ENCODE measurements around the gene SCP2D1.

SCP2D1 gene

DNA sequence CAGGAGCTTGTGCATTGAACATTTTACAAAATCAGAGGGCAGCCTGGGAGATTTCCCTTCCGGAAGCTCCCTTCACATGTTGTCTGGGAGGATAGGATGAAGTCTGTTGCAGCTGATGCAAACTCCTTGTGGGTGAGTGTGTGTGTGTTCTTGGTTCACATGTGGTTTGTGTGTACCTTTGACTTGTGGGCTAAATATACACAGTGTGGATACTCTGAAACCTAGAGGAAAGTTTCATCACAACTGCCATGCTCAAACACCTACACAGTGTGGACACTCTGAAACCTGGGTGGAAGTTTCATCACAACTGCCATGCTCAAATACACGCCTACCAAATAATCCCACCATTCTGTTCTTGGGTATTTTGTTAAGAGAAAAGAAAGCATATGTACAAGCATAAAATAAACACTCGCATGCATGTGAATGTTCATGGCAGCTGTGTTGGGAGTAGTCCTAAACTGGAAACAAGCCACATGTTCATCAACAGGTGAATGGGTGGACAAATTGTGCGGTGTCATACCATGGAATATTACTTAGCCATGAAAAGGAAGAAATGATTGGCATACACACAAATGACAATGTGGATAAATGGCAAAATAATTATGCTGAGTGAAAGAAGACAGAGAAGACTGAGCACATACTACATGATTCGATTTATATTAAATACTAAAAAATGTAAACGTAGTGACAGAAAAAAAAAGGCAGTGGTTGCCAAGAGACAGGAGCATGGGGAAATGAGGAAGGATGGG, 1.8 kb downstream of the SCP2D1 start:
- no peak for DNase-seq

DNA sequence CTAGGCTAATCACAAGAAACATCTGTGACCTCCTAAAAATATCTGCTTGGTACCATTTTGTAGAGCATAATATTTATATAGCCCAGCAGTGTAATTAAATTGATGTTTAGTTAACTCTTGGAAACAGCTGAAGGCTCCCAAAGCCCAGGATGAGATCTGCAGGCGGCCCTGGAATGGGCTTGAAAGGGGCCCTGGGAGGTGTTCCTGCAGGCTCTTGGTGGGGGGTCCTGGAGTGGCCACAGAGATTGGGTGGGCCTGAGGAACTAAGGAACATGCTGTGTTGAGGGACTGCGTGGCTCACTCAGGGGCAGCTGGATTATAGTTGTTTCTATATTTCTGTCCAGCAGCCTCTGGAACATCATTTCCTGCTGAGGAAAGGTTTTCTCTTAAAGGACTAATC, 9.2 kb downstream of the SCP2D1 start:
- DNase-seq = no peak

DNA sequence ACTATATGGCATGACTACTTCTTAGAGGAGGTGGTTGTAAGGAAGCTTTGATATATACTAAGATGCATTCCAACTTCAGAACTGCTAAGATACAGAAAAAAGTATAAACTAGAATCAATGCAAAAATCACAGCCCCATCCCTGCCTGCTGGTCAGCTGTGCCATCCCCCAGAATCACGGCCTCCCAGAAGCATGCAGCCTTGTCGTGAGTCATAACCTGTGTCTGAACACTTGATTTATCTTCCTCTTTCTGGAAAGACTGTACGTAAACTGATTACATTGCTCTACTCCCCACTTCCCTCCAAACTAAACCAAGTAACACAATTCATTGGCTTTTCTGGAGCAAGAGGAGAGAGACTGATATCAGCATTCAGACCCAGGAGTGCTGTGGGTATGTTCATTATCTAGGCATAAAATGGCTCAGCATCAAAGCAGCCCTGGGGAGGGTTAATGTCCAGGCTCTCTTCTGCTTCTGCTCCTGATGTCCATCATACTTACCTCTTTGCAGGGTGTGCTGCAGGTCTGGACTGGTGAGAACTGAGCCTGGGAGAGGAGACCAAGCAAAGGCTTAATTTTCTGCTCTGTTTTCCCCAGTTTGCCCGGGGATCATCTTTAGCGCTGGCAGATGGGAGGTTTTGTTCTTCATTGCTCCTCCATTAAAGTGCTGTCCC, 18.4 kb downstream of the SCP2D1 start:
- DNase-seq = no peak

DNA sequence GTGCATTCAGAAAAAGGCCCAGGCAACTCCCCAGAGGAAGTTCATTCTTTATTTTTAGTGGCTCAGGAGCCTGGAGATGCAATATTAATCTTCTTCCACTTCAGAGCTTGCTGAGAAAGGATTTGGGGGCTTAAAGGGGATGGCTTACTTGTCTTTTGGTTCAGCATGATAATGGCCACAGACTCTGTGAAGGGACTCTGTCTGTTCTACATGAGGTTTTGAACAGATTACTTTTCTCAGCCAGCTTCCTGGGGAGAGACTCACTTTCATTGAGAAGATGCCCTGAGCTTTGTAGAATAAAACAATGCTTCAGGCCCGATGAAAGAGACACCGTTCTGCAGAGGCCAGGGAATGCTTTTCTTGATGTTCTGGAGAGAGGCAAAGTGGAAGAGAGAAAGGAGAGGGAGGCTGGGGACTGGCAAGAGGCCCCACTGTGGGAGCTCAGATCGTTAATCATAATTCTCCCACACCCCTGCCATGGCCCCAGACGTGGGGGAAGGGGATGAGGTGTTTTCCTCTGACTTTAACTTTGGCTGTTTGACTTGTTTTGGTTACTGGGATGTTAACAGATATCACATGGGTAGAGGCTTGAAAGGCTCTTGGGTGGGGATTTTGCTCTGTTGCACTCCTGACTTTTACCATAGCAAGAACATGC, 19.1 kb downstream of the SCP2D1 start:
- no peak for DNase-seq

DNA sequence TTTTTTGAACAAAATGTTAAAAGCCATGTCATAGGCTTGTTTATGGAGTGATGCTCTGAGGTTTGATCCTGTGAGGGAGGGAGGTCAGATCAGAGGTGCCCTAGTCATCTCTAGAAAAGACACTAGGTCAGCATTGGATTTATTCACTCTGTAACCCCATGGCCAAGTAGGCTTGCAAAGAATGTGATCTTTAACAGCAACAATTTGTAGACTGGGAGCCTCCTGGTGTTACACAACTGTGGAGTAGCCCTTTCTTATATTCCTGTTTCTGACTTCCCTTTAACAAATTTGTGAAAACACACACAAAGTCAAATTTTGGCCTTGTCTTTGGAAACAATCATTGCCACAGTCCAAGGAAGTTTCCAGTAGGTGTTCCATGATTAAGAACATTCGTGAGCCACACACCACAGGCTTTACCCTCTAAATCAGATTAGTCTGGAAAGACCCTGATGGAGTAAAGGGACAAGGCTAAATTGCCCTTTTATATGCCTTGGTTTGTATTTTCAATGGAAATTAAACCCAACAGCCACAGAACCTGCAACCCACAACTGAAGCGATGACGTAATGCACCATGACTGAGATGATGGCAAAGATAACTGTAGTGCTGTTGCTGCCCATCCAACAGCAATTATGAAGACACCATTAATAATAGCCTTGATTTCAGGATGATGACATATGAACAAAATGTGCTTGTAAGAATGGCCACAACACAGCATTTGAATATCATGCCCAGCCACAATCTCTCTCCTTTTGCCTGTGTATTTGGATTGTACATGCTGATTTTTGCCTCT, 22.1 kb downstream of the SCP2D1 start:
- DNase-seq = no peak

DNA sequence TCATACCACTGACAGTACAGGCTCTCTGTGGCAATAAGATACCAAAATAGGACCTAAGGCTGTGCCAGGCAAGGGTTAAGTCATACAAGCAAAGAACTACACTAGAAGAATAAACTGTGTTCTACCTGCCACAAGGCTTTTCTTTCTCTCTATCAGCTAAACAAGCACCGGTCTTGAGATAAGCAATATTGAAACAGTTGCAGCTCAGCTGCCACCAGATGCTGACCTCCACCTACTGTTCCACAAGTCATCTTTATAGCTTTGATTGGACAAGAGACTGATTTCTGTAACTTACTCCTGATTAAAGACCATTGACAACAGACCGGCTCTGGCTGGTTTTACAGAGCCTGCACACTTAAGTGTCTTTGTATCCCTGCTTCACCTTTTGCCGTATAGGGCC, 24.1 kb downstream of the SCP2D1 start:
- no peak for DNase-seq

DNA sequence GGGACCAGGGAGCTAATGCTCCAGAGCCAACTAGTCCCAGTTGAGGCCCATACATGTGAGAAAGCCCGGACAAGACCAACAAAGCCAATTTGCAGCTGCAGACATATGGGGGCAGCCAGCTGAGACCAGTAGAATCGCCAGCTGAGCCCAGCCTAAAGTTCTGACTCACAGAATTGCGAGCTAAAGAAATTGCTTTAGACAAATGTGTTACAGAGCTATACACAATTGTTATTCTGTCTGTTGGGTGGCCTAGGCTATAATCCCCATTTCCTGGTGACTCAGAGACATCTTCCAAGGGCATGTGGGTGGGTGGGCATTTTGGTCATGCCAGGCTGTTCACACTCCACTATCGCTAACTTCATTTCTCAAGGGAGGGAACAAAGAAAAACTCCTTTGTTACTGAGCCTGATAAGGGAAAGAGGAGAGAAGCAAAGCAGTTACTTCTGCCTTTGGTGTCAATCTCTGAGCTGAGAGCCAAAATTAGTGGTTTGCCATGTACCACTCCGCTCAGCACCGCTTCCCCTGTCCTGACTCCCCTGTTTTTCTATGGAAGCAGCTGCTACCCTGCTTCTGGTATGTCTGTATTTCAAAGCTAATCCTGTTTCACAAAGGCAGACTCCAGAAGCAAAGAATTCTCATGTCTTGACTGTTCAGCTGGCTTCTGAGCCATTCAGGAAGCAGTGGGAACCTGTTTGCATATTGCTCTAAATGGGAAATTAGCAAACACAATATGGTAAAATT, 26.1 kb downstream of the SCP2D1 start:
- no peak for DNase-seq

DNA sequence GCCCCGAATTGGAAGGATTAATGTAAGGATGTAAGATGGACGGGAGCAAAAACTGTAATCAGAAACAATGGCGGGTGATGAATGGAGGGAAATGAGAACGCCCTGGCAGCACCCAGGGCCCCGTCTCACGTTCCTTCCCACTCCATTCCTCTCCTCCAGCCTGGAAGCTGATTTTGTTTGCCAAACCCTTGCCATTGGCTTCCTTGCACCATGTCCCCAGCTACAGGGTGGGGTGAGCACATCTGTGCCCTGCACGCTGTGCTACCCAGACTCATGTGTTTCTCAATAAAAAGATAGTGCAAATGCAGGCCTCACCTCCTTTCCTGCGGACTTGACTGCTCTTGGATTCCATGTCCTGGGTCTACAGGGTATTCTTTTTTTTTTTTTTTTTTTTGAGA, 26.7 kb downstream of the SCP2D1 start:
- DNase-seq = no peak

DNA sequence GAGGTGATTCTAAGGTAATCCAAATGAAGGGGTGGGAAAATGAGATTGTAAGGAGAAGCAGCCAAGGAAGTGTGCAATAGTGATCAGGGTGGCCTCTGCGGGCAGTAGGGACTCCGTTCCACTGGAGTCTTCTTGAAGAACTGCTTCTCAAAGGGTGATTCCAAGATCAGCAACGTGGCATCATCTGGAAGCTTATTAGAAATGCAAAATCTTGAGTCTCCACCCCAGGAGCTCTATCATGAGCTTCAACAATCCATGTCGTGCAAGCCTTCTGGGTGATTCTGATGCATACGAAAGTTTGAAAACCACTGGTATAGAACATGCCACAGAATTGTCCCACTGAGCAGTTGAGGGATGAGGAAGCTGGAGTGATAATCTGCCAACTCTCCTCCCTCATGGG, 31.4 kb downstream of the SCP2D1 start:
- no peak for DNase-seq

DNA sequence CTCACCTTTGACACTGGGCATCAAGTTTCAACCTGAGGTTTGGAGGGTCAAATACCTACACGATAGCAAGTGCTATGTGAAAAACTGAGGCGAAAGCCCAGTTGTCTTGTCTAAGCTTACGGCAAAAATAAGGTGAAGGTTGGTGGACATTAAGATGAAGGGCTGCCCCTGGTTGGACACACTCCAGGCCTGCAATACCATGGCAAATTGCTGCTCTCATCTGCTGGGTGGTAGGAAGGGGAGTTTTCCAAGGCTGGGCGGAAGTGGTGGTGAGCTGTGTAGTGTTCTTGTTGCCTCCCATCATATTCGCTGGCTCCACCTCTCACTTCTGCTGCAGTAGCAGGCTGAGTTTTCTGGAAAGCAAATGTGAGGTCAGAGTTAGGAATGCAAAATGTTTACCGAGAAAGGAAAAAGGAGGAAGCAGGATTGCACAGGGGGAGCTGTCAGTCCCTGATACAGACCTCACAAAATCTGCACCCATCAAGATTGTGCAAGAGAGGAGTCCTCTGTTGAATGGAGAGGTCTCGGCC, 33.7 kb downstream of the SCP2D1 start:
- no peak for DNase-seq

DNA sequence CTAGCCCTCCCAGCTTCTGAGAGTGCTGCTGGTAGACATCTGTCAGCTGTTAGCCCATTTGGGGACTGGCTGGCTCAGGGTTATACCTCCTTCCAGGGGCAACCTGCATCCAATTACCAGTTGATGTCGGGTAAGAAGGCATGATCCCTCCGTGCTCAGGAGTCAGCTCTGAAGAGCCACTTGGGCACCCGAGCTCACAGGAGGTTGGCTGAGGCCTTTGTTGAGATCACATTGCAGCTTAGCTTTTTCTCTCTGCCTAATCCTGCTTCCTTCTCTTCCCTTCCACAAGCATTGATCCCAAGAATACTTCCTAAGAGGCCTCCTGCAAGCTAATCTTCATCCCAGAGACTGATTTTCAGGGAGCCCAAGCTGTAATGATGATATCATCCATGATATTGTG, 35.5 kb downstream of the SCP2D1 start:
- no peak for DNase-seq

DNA sequence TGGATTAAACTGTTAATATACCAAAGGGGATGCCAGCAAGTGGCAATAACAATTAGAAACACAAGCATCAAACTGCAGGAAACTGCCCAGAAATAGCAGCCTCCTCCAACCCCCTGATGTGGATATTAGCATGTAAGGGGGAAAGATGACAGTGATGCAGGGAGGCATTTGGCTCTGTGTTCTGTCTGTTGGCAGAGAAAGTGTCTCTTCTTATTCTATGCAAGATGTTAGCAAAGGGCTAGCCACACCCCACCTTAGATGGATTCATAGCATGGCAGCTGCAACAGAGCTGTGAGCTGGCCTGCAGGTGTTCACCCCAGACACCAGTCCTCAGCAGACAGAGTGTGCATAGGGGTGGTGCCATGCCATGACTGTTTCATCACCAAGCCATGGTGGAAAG, 38.0 kb downstream of the SCP2D1 start:
- DNase-seq = no peak

DNA sequence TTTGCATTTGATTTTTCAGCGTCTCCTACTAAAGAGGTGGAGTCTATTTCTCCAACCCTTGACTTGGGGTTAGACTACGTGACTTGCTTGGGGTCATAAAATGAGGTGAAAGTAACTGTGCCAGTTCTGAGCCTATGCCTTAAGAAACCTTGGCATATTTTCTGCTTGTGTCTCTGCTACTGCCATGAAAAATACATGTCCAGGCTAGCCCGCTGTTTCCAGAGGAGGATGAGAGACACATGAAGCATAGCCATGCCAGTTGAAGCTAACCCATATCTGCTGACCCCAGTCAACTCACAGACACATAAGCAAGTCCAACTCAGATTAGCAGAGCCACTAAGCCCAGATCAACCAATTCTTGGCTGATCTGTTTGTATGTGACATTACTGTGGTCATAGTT, 38.7 kb downstream of the SCP2D1 start:
- DNase-seq = no peak

DNA sequence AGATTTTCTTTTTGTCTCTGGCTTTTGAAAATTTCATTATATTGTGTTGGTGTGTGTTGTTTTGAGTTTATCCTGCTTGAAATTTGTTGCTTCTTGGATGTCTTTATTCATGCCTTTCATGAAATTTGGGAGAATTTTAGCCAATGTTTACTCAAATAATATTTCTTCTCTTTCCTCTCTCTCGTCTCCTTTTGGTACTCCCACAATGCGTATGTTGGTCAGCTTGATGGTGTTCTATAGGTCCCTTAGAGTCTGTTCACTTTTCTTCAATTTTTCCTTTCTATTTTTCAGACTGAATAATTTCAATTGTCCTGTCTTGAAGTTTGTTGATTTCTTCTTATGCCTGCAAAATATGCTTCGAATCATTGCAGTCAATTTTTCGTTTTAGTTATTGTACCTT, 39.6 kb downstream of the SCP2D1 start:
- no peak for DNase-seq

DNA sequence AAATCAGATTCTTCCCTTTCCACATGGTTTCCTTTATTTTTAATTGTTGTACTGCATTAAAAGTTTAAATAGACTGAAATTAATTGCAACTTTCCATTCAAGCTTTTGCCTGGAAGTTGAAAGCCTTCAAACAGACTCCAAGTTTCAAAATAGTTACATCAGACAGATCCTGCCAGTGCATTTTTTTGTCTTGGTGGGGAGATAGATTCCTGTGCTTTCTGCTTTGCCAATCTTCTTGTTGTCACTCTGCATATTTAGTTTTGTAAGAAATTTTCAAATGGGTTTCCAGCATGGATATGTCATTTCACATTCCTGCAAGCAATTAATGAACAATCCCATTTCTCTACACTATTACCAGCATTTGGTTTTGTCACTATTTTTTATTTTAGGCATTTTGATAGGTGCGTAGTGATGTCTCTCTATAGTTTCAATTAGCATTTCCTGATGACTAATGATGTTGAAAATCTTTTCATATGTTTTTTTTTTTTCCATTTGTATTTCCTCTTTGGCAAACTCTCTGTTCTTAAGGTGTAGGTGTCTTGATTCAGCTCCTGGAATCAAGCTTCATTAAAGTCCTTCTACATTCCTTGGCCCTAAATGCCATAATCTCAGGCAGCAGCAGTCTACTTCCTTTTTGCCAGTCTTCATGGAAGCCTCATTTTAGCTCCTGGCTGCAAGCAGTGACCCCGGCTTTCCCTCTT, 40.5 kb downstream of the SCP2D1 start:
- no peak for DNase-seq

DNA sequence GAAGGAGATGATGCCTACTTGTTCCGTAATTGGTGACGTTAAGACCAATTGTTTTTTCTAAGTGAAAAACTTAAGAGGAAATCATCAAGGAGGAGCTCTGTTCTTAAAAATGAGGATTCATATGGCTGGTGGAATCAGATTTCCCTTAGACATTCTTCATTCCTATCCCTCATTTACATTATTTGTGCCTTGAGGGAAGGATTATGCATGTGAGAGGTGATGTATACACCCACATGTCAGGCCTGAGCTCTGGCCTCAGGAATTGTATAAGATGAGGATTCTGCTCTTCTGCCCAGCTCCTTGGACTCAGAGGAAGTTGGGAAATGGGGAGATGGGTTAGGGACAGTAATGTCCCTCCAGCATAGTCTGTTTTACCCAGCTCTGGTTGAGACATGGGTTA, 42.3 kb downstream of the SCP2D1 start:
- DNase-seq = no peak

DNA sequence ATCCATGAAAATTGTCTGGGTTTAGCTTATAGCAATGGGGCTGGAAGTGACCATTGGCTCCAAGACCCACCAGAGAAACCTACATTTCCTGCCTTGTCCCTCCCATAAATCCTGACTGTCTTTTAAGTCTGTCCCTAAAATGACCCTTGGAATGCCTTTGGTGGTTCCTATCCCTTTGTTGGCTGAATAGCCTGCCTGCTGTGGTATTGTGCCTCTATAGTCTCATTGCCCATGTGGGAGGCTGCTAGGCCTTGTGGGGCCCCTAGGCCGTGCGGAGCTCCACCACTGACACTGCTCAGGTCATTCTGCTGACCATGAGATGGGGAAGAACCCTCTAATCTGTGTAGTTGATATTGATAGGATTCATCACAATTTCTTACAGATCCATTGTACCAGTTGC, 43.3 kb downstream of the SCP2D1 start:
- DNase-seq = no peak

DNA sequence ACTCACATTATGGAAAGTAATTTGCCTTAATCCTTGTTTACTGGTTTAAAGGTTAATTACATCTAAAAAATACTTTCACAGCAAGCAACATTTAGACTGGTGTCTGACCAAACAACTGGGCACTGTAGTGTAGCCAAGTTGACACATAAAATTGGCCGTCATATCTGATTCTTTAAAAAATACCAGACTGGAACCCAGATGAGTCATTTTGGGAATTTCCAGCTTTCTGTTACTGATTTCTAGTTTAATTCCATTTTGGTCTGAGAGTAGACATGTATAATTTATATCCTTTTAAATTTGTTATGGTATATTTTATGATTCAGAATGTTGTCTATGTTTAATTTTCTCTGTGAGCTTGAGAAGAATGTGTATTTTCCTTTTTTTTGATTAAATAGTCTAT, 44.1 kb downstream of the SCP2D1 start:
- no peak for DNase-seq

DNA sequence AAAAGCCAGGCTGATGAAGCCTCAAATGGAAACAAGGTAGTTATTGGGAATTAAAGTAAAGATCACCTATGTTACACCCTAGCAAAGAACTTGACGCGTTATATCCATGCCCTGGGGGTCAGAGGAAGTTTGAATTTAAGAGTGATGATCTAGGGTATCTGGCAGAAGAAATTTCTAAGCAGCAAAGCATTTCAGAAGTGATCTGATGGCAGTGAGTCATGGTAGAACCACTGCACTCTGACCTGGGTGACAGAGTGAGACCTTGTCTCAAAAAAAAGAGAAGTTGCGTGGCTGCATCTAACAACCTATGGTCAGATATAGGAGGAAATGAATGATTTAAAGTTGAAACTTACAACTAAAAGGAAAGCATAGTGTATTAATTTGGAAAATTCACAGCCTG, 45.2 kb downstream of the SCP2D1 start:
- no peak for DNase-seq

Data from NCI-H2081 (cell line).